Measurements from ENCODE around the gene PROCR.
A peak's percentile ranks its signal among the peaks of the same experiment; 100 is the strongest.
"Not testable (repeated sequence)": the region's sequence is repeated elsewhere in the genome, so short reads cannot be mapped to it uniquely, and the experiment has no call there.

PROCR gene

DNA sequence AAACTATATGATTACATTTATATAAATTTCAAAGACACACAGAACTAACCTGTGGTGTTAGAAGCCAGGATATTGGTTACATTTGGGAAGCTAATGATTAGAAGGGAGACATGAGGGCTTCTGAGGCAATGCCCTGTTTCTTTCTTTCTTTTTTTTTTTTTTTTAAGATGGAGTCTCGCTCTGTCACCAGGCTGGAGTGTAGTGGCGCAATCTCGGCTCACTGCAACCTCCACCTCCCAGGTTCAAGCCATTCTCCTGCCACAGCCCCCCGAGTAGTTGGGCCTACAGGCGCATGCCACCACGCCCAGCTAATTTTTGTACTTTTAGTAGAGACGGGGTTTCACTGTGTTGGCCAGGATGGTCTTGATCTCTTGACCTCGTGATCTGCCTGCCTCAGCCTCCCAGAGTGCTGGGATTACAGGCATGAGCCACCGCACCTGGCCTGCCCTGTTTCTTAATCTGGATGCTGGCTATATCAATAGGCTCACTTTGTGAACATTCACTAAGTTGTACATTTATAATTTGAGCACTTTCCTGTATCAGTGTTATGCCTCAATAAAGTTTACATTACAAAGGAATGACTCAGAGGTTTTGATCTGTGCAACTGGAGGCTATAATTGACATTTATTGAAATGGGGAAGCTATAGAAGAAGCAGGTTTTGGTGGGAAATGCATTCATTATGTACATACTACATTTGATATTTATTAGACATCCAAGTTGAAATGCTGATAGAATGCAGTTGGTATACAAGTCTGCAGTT is 21.3 kb downstream of the PROCR start:
- not testable (repeated sequence) for DNase-seq

DNA sequence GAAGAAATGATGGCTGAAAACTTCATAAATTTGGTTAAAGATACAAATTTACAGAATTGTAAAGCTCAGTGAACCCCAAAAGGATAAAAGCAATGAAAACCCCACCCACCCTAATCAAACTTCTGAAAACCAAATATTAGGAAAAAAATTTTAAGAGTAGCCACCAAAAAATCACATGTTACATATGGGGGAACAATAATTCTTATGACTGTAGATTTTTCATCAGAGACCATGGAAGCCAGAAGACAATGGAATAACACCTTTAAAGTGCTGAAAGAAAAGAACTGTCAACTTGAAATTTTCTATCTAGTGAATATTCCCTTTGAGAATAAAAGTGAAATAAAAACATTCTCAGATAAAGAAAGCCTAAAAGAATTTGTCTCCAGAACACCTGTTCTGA is 24.4 kb downstream of the PROCR start:
- DNase-seq: no peak

DNA sequence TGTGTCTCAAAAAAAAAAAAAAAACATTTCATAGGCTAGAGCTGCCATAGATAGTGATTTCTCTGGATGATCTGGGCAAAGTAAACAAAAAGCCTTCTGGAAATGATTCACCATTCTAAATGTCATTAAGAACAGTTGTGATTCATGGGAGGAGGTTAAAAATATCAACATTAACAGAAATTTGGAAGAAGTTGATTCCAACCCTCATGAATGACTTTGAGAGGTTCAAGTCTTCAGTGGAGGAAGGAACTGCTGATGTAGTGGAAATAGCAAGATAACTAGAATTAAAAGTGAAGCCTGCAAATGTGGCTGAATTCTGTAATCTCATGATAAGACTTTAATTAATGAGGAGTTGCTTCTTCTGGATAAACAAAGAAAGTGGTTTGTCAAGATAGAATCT is 27.9 kb downstream of the PROCR start:
- no peak for DNase-seq

DNA sequence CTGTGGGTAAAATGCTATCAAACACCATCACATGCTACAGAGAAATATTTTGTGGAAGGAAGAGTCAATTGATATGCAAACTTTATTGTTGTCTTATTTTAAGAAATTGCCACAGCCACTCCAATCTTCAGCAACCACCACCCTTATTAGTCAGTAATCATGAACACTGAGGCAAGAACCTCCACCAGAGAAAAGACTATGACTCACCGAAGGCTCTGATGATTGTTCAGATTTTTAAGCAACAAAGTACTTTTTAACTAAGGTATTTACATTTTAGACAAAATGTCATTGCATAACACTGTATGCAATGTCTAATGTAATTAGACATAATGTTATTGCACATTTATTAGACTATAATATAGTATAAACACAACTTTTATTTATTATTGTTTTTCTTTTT is 28.4 kb downstream of the PROCR start:
- DNase-seq: no peak

DNA sequence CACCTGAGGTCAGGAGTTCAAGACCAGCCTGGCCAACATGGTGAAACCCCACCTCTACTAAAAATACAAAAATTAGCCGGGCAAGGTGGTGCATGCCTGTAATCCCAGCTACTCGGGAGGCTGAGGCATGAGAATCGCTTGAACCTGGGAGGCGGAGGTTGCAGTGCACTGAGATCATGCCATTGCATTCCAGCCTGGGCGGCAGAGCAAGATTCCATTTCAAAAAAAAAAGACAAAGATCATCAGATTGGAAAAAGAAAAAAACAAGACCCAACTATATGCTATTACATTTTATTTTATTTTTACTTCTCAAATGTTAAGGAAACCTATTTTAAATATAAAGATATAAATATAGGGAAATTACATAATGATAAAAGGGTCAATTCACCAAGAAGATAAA is 29.6 kb downstream of the PROCR start:
- not testable (repeated sequence) for DNase-seq

DNA sequence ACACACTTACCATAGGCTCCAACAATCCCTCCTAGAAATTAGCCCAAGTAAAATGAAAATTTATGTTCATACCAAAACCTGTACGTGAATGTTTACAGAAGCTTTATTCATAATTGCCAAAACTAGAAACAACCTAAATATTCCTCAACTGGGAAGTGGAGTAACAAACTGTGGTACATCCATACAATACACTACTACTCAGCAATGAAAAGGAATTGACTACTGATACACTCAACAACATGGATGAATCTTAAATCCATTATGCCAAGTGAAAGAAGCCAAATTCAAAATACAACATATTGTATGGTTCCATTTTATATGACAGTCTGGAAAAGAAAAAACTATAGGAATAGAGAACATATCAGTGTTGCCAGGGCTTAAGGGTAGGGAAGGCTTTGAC is 34.9 kb downstream of the PROCR start:
- DNase-seq: no peak

DNA sequence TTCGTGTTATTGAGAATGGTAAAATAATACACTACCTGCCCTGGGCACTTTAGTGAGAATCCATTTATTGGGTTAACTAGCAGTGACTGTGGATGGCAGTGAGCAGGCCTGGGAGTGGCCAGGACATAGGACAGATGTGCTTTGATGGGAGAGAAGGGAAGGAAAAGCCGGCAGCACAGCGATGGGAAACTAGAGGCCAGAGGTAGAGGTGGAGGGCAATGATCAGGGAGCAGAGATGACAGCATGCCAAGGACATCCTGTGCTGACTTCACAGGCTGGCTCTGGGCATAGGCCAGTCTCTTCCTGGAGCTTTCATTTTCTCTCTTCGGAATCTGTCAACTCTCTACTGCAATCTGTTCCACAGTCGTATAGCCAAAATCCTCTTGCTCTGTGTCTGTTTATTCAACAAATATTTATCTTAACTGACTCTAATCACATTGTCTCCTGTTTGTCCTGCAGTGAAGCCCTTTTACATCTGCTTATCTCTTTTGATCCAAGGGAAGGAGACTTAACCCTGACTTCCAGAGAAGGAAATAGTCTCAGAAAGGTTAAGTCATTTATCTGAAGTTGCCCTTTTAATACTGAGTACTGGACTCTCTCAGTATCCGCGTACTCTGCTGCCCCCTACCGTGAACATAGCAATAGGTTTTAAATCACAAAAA is 36.2 kb downstream of the PROCR start:
- peak; percentile 59 for DNase-seq

DNA sequence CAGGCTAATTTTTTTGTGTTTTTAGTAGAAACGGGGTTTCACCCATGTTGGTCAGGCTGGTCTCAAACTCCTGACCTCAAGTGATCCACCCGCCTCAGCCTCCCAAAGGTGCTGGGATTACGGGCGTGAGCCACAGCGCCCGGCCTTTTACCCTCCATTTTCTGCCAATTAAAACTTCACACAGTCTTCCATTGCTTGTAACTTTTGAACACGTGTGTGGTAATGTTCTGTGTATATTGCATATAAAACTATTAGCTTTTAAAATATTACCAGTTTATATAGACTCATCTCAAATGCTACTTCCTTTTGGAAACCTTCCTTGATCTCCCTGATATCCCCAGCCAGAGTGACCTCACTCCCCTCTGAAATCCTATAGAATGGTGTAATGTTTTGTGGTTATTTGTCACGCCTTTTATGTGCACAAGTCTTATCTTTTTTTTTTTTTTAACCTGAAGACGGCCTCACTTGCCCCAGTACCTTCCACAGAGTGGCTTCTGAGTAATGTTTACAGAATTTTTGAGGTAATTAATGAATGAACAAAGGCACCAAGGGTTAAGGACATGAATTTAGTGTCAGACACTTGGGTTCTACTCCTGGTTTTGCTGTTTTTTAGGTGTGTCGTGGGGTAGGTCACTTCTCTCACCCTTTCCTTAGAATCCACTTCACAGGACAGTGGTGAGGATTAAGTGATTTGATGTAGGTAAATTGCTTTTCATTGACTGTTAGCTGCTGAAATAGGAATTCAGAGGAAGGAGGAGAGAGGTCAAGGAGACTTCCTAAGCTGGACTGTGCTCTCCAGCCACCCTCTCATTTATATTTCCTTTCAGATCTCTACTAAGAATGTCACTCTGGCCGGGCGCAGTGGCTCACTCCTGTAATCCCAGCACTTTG is 43.4 kb downstream of the PROCR start:
- peak; percentile 15 for DNase-seq

DNA sequence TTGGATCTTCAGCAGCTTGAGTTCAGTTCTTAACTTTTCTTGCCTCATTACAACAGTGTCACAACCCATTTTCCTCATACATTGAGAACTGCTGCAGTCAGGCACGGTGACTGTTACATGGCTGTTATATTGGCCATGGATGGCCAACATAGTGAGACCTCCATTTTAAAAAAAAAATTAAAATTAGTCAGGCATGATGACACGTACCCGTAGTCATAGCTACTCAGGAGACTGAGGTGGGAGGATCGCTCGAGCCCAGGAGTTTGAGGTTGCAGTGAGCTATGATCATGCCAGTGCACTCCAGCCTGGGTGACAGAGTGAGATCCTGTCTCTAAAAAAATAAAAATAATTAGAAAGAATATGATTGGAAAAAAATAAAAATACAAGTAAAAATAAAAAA is 44.7 kb downstream of the PROCR start:
- no peak for DNase-seq

DNA sequence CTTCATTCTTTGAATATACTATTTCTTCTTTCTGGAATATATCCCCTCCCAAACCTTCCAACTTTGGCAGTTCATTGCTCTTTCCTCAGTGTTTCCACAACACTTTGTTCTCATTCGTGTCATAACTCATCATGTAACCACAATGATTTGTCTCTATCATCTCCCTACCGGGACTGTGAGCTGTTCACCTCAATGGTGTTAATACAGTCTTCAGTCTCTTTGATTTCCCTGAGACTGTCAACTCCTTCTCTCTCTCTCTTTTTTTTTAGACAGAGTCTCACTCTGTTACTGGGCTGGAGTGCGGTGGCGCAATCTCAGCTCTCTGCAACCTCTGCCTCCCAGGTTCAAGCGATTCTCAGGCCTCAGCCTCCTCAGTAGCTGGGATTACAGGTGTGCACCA is 52.1 kb downstream of the PROCR start:
- DNase-seq: no peak

DNA sequence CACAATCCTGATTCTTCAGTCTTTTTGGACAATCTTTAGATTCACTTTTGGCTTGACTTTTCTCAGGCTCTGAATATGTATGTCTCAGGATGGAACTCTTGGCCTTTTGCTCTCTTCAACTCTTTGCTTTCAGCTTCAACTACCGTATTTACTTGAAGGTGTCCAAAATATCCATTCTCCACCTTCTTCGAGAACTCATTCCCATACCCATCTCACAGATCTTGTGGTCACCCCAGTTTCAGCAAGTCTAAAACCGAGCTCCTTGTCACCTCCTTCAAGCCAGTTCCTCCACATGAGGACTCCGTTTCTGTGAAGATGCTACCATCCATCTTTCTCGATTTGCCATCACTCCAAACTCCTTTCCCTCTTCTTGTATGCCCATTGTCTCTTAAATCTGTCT is 52.7 kb downstream of the PROCR start:
- DNase-seq: no peak

DNA sequence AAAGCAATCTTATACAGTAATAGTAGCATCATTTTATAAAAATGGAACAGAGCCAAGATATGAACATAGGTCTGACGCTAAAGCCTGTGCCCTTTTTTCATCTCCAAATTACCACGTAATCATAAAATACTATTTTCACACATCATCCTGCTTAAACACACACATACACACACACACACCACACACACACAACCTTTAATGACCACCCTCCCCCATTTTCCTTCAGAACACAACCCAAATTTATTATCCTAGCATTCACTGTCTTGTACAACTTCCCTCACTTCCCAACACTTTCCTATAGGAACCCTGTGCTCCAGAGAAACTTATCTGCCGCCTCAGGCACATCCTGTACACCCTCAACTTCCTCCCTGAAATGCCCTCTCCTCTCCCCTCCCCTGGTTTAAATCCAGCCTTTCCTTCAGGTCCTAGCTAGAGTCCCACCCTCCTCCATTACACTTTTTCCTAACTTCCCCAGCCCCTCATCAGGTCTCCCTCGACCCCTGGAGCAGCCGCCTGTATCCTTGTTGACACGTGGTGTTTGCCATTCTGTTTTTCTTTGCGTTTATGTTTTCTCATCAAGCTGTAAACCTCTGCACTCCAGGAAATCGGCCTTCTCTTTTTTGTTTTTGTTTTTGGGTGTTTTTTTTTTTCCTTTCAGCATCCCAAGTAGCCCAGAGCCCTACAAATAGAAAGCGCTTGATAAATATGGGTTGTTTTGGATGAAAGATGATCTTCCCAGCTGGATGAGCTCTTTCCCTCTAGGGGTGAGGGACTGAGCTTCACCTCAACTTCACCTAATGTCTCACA is 53.6 kb downstream of the PROCR start:
- no peak for DNase-seq

DNA sequence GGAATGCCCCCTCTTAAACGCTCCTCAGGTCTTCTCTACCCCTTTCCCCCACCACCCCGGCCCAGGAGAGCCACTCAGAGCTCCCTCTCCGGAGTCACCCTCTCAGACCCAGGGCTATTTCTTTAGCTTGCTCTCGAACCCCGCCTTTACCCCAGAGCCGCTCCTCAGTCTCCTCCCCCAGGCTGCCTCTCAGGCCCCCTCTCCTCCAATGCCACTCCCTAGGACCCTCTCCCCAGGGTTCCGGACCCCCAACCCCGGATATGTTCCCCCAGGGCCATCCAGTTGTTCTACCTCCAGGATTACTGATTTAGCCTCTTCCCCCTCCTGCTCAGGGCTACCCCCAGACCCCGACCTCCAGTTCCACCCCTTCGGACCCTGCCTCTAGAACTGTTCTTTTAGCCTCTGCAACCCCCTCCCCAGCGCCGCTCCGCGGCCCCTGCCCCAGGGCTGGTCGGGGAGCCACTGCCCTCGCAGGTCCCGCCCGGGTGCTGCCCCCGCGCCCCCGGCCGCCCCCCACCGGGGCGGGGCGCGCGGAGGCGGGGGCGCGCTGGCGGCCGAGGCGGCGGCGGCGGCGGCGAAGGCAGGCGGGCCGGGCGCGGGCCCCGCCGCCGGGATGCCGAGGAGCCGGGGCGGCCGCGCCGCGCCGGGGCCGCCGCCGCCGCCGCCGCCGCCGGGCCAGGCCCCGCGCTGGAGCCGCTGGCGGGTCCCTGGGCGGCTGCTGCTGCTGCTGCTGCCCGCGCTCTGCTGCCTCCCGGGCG is 54.4 kb downstream of the PROCR start, which contains the start of gene MMP24:
Gene MMP24 (plus strand): TSS at position 565 of the 758 bp plus-strand sequence. CDS start 49 bp downstream, at position 614.
- no peak for DNase-seq

All from T1000 (cell line).